Body of pancreas (tissue), 4 donors: ENCODE data around the gene RPS6KA5. TPM values are rescaled to one million over a fixed set of nuclear protein-coding genes. Genes with fewer than 3 reads are reported as not detected.
"Not testable (repeated sequence)": the region's sequence is repeated elsewhere in the genome, so short reads cannot be mapped to it uniquely, and the experiment has no call there.

Experiments
- ATAC-seq: fragments of 150-250 bp; one replicate; pipeline ENCODE4 v1.9.1; 2016
- DNase-seq, 4 donors: peaks; one replicate each; pipeline ENCODE4 v3.0.0-alpha.2; 2019
- H3K27ac ChIP-seq, 4 donors: fragments of 200-600 bp; sonication (generic); 1 replicate in 3 of 4; 2 replicates in 1 of 4; pipeline versions ENCODE4 v1.5.1 to v1.6.1; 2016 to 2019; ENCODE audit warnings: mild to moderate bottlenecking in 1 of 4, mixed read lengths in 1 of 4, moderate library complexity in 1 of 4
- H3K27me3 ChIP-seq, 2 donors: fragments of 200-600 bp; sonication (generic); one replicate each; pipeline ENCODE4 v1.6.0; 2016; ENCODE audit warnings: mild to moderate bottlenecking in 1 of 2
- H3K36me3 ChIP-seq, 2 donors: fragments of 200-600 bp; sonication (generic); replicated peaks in 1 of 2; 2 replicates each; pipeline ENCODE4 v1.5.1; 2016; ENCODE audit warnings: low read depth in 2 of 2; ENCODE audit not compliant: insufficient read depth in 1 of 2
- H3K4me1 ChIP-seq: fragments of 200-600 bp; sonication (generic); one replicate; pipeline ENCODE4 v1.6.0; 2016
- H3K4me3 ChIP-seq, 2 donors: fragments of 200-600 bp; sonication (generic); 1 replicate in 1 of 2; 2 replicates in 1 of 2; pipeline ENCODE4 v1.5.1; 2016 to 2019
- H3K9me3 ChIP-seq, 3 donors: fragments of 200-600 bp; sonication (generic); 1 replicate in 2 of 3; 2 replicates in 1 of 3; pipeline ENCODE4 v1.5.1; 2016
- POLR2A ChIP-seq, 3 donors: fragments of 450-650 bp; IDR thresholded peaks; one replicate each; pipeline ENCODE4 v1.6.1; 2016; ENCODE audit warnings: antibody characterized with exemption in 3 of 3, mild to moderate bottlenecking in 2 of 3
- WGBS, 2 donors: methylation state at CpG; one replicate each; pipeline ENCODE4 v1.1.5; 2017; 5-methylcytosine and 5-hydroxymethylcytosine counted together
- intact Hi-C: fragments of 100-400 bp; cut with DNase I; formaldehyde crosslinking; loops from one replicate; pipeline ENCODE4 v1.15.1; 2023
- total RNA-seq, 2 donors: library from RNA; depleted of rRNA; stranded (reverse); fragments of >200 nt; gene quantifications; one replicate each; pipeline ENCODE4 v1.1.0, GENCODE V29; 2016
- TF ChIP-seq, protein P1 (sequence below), 7 experiments: fragments of 450-650 bp in 4 of 7; fragments of 200-600 bp in 3 of 7; sonication (generic) in 3 of 7; IDR thresholded peaks; one replicate each; pipeline ENCODE4 v1.5.1; 2016 to 2019; ENCODE audit warnings: antibody characterized with exemption in 7 of 7

Gene RPS6KA5
- total RNA-seq, 2 donors from 2014 or later, result 0.66 to 2.9 TPM

DNA sequence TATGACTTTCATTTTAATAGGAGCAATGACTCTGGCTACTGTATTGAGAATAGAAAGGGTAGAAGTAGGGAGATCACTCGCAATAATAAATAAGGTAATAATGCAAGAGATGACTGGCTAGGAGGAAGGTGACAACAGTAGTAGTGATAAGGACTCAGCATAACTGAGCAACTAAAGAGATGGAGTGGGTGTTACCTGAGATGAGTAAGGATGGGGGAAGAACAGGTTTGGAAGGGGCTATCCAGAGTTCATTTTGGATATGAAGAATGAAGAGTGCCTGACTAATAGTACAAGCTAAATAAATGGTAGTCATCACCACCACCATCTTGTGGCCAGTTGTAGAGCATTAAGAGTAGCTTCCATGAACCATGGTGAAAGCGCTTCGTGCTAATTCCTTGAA lies 101.1 kb downstream of the RPS6KA5 start:
- no peak overlapping the region for H3K27ac ChIP-seq
- no peak for ATAC-seq
- WGBS, 2 donors, result 91 to 96% methylated on average over 3 of the region's 3 CpGs
- intact Hi-C loops, result no loop called here
- no peaks in the 10 kb centered on the region for H3K36me3 ChIP-seq
- H3K4me1 ChIP-seq, result no peaks in the 10 kb centered on the region
- H3K9me3 ChIP-seq, result no peaks in the 10 kb centered on the region
- no peak for DNase-seq
- no peaks in the 10 kb centered on the region for H3K27me3 ChIP-seq
- no peak overlapping the region for H3K4me3 ChIP-seq
- TF ChIP-seq, protein P1, sequence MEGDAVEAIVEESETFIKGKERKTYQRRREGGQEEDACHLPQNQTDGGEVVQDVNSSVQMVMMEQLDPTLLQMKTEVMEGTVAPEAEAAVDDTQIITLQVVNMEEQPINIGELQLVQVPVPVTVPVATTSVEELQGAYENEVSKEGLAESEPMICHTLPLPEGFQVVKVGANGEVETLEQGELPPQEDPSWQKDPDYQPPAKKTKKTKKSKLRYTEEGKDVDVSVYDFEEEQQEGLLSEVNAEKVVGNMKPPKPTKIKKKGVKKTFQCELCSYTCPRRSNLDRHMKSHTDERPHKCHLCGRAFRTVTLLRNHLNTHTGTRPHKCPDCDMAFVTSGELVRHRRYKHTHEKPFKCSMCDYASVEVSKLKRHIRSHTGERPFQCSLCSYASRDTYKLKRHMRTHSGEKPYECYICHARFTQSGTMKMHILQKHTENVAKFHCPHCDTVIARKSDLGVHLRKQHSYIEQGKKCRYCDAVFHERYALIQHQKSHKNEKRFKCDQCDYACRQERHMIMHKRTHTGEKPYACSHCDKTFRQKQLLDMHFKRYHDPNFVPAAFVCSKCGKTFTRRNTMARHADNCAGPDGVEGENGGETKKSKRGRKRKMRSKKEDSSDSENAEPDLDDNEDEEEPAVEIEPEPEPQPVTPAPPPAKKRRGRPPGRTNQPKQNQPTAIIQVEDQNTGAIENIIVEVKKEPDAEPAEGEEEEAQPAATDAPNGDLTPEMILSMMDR (IDR thresholded peaks at IDR 0.05), result no peak
- TF ChIP-seq POLR2A (IDR thresholded peaks at IDR 0.05), result no peak

GRCh38 chr14:90956273-90956672 lies 104.2 kb downstream of the RPS6KA5 start:
- TF ChIP-seq, protein P1 (IDR thresholded peaks at IDR 0.05), result no peak
- TF ChIP-seq POLR2A (IDR thresholded peaks at IDR 0.05), result no peak
- intact Hi-C loops, result no loop called here
- Histone ChIP-seq H3K4me3 (no peak overlapping the region), H3K4me1 (no peaks in the 10 kb centered on the region), H3K9me3 (no peaks in the 10 kb centered on the region), H3K36me3 (no peaks in the 10 kb centered on the region), H3K27ac (no peak overlapping the region), H3K27me3 (no peaks in the 10 kb centered on the region)
- DNase-seq, result no peak
- ATAC-seq, result no peak

DNA sequence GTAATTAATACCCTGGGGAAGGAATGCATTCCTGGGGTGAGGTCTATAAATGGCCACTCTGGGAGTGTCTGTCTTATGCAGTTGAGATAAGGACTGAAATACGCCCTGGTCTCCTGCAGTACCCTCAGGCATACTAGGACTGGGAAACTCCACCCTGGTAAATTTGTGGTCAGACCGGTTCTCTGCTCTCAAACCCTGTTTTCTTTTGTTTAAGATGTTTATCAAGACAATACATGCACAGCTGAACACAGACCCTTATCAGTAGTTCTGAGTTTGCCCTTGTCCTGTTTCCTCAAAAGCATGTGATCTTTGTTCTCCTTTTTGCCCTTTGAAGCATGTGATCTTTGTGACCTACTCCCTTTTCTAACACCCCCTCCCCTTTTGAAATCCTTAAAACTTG lies 106.8 kb downstream of the RPS6KA5 start:
- H3K4me1 ChIP-seq, H3K9me3 ChIP-seq, DNase-seq, H3K27ac ChIP-seq, ATAC-seq, H3K4me3 ChIP-seq, H3K36me3 ChIP-seq, intact Hi-C loops, H3K27me3 ChIP-seq: not testable (repeated sequence)
- WGBS, 2 donors, result 48 to 66% methylated on average over 2 of the region's 2 CpGs

- TF ChIP-seq POLR2A (IDR thresholded peaks at IDR 0.05), result no peak
- TF ChIP-seq, protein P1 (IDR thresholded peaks at IDR 0.05), result no peak
- Histone ChIP-seq H3K9me3 (peaks cover 0 to 12% (median 0%) of the 10 kb centered on the region in 3 donors), H3K27me3 (no peaks in the 10 kb centered on the region), H3K4me3 (no peak overlapping the region), H3K27ac (no peak overlapping the region), H3K36me3 (no peaks in the 10 kb centered on the region), H3K4me1 (no peaks in the 10 kb centered on the region)
- intact Hi-C loops, result no loop called here
- no peak for ATAC-seq
- WGBS, 2 donors, result 83 to 87% methylated on average over 3 of the region's 3 CpGs
- no peak for DNase-seq
Observed at GRCh38 chr14:90943367-90943766, 117.1 kb downstream of the RPS6KA5 start.

- WGBS, 2 donors, result 94 to 99% methylated on average over 2 of the region's 2 CpGs
- no peak overlapping the region for H3K4me3 ChIP-seq
- peaks cover 0 to 14% (median 0%) of the 10 kb centered on the region in 3 donors for H3K9me3 ChIP-seq
- H3K27ac ChIP-seq, result no peak overlapping the region
- intact Hi-C loops, result no loop called here
- TF ChIP-seq, protein P1 (IDR thresholded peaks at IDR 0.05), result no peak
- TF ChIP-seq POLR2A (IDR thresholded peaks at IDR 0.05), result no peak
- DNase-seq (no peak), ATAC-seq (no peak)
- H3K36me3 ChIP-seq, result no peaks in the 10 kb centered on the region
- H3K27me3 ChIP-seq, result no peaks in the 10 kb centered on the region
- H3K4me1 ChIP-seq, result no peaks in the 10 kb centered on the region
Observed at GRCh38 chr14:90942511-90942910, 117.9 kb downstream of the RPS6KA5 start.
